ENCODE results near the gene PALD1.

Gene PALD1

DNA sequence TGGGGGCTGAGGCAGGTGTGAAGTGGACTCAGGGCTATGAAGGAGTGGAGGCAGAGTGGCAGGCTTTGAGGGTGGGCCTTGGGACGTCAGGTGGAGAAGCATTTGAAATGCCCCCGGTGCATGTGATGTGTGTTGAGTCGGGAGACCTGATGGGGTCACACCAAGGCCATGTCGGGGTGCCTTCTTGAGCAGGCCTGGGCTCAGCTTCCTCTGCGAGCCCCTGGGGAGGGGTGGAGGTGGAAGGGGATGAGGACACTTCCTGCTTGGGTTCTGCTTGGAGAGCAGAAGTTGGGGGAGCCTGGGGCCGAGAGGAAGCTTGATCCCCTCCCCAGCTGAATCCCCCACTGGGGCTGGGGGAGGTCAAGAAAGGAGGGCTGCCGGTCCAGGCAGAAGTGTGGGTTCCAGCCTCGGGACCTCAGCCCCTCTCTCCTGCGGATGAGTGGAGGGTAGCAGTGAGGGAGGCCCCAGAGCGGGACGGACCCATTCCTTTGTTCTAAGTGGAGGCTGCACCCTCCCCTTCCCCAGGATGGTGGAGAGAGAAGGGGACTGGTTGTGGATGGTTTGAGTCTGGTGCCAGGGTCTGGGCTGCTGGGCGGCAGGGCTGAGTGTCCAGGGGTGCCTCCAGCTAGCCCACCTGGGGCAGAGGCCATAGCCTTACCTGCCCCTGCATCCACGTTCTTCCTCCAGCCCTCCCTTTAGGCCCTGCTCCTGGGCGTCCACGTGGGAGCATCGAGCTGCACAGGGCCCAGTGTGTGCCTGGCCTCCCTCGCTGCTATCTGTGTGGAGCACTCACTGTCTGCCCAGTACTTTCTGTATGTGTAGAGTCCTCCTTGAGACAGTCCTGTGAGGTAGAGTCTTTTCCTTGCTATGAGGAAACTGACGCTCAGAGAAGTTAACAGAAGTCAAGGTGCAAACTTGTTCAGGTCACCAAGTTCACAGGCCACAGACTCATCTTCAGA is 87.3 kb downstream of the PALD1 start:
- Histone ChIP-seq H3K27ac (ENCODE audit: low read depth, low read length) (no peak overlapping the region), H3K4me2 (ENCODE audit: low read depth, low read length, poor library complexity, severe bottlenecking) (no peak overlapping the region)

DNA sequence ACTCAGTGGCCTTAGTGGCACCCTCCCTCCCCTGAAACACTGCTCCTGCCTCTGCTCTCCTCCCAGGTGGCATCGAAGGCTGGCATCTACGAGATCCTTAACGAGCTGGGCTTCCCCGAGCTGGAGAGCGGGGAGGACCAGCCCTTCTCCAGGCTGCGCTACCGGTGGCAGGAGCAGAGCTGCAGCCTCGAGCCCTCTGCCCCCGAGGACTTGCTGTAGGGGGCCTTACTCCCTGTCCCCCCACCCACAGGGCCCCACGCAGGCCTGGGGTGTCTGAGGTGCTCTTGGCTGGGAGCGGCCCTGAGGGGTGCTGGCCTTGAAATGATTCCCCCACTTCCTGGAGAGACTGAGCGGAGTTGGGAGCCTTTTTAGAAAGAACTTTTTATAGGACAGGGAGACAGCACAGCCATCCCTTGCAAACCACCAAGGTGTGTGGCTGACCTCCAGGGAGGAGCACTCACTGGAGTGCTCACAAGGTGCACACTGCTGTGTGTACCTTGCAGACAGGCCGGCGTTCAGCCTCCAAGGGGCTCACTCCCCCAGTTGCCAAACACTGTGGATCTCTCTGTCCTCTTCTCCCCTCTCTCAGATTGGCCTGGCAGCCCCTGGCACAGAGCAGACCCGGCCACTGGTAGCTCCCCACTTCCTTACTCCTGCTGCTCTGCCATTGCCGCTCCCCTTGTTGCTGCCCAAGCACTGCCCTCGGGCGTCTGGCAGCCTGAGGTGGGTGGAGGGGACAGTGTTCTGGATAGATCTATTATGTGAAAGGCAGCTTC is 88.1 kb downstream of the PALD1 start:
- H3K27ac ChIP-seq (ENCODE audit: low read depth, low read length): no peak overlapping the region
- H3K4me2 ChIP-seq (ENCODE audit: low read depth, low read length, poor library complexity, severe bottlenecking): no peak overlapping the region
- H3K36me3 ChIP-seq (ENCODE audit: low read length): no peaks in the 10 kb centered on the region
- TF ChIP-seq, protein P1, sequence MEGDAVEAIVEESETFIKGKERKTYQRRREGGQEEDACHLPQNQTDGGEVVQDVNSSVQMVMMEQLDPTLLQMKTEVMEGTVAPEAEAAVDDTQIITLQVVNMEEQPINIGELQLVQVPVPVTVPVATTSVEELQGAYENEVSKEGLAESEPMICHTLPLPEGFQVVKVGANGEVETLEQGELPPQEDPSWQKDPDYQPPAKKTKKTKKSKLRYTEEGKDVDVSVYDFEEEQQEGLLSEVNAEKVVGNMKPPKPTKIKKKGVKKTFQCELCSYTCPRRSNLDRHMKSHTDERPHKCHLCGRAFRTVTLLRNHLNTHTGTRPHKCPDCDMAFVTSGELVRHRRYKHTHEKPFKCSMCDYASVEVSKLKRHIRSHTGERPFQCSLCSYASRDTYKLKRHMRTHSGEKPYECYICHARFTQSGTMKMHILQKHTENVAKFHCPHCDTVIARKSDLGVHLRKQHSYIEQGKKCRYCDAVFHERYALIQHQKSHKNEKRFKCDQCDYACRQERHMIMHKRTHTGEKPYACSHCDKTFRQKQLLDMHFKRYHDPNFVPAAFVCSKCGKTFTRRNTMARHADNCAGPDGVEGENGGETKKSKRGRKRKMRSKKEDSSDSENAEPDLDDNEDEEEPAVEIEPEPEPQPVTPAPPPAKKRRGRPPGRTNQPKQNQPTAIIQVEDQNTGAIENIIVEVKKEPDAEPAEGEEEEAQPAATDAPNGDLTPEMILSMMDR (IDR thresholded peaks at IDR 0.05; ENCODE audit: insufficient read depth, low read length, poor library complexity, severe bottlenecking): no peak
- no peak for TF ChIP-seq EZH2phosphoT487 (conservative IDR thresholded peaks at IDR 0.05; ENCODE audit: low read length)
- 0 out of 2 replicates have a peak, but pooled peaks cover 5% of the 10 kb centered on the region for H3F3A ChIP-seq (ENCODE audit: insufficient read depth)
- no peak overlapping the region for H3K4me3 ChIP-seq (ENCODE audit: insufficient read depth, low read length, poor library complexity, severe bottlenecking)
- H3K9ac ChIP-seq (ENCODE audit: low read length): no peak overlapping the region
- no peak overlapping the region for H2AFZ ChIP-seq (ENCODE audit: low read depth, low read length, severe bottlenecking)
- H3K79me2 ChIP-seq (ENCODE audit: insufficient read depth, low read length): no peaks in the 10 kb centered on the region
- H4K20me1 ChIP-seq (ENCODE audit: low read depth, low read length): no peaks in the 10 kb centered on the region
- H3K9me2 ChIP-seq (replicated peaks; ENCODE audit: insufficient read depth, low read length): no peaks in the 10 kb centered on the region
- H3K9me3 ChIP-seq (ENCODE audit: insufficient read depth, low read length): no peaks in the 10 kb centered on the region
- no peaks in the 10 kb centered on the region for H3K27me3 ChIP-seq (ENCODE audit: low read length)

More for the DNA sequence above, 87.3 kb downstream of the PALD1 start:
- Histone ChIP-seq H3K9me2 (replicated peaks; ENCODE audit: insufficient read depth, low read length) (no peaks in the 10 kb centered on the region), H3K9me3 (ENCODE audit: insufficient read depth, low read length) (no peaks in the 10 kb centered on the region), H4K20me1 (ENCODE audit: low read depth, low read length) (no peaks in the 10 kb centered on the region), H3K27me3 (ENCODE audit: low read length) (no peaks in the 10 kb centered on the region), H3K4me3 (ENCODE audit: insufficient read depth, low read length, poor library complexity, severe bottlenecking) (no peak overlapping the region), H3F3A (ENCODE audit: insufficient read depth) (0 out of 2 replicates have a peak, but pooled peaks cover 5% of the 10 kb centered on the region), H3K9ac (ENCODE audit: low read length) (no peak overlapping the region), H3K79me2 (ENCODE audit: insufficient read depth, low read length) (no peaks in the 10 kb centered on the region), H3K36me3 (ENCODE audit: low read length) (no peaks in the 10 kb centered on the region), H2AFZ (ENCODE audit: low read depth, low read length, severe bottlenecking) (no peak overlapping the region)
- no peak for TF ChIP-seq EZH2phosphoT487 (conservative IDR thresholded peaks at IDR 0.05; ENCODE audit: low read length)
- TF ChIP-seq, protein P1 (IDR thresholded peaks at IDR 0.05; ENCODE audit: insufficient read depth, low read length, poor library complexity, severe bottlenecking): no peak

DNA sequence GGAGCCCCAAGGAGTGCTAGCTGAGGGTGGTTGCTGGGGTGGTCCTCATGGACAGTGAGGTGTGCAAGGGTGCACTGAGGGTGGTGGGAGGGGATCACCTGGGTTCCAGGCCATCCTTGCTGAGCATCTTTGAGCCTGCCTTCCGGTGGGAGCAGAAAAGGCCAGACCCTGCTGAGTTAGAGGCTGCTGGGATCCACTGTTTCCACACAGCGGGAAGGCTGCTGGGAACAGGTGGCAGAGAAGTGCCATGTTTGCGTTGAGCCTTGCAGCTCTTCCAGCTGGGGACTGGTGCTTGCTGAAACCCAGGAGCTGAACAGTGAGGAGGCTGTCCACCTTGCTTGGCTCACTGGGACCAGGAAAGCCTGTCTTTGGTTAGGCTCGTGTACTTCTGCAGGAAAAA is 89.0 kb downstream of the PALD1 start:
- H4K20me1 ChIP-seq (ENCODE audit: low read depth, low read length): no peaks in the 10 kb centered on the region
- H3K4me2 ChIP-seq (ENCODE audit: low read depth, low read length, poor library complexity, severe bottlenecking): no peak overlapping the region
- H2AFZ ChIP-seq (ENCODE audit: low read depth, low read length, severe bottlenecking): no peak overlapping the region
- H3K4me3 ChIP-seq (ENCODE audit: insufficient read depth, low read length, poor library complexity, severe bottlenecking): no peak overlapping the region
- H3K9ac ChIP-seq (ENCODE audit: low read length): no peak overlapping the region
- no peaks in the 10 kb centered on the region for H3K9me2 ChIP-seq (replicated peaks; ENCODE audit: insufficient read depth, low read length)
- no peaks in the 10 kb centered on the region for H3K79me2 ChIP-seq (ENCODE audit: insufficient read depth, low read length)
- no peak overlapping the region for H3K27ac ChIP-seq (ENCODE audit: low read depth, low read length)
- TF ChIP-seq, protein P1 (IDR thresholded peaks at IDR 0.05; ENCODE audit: insufficient read depth, low read length, poor library complexity, severe bottlenecking): no peak
- no peak for TF ChIP-seq EZH2phosphoT487 (conservative IDR thresholded peaks at IDR 0.05; ENCODE audit: low read length)
- no peaks in the 10 kb centered on the region for H3K27me3 ChIP-seq (ENCODE audit: low read length)
- H3K36me3 ChIP-seq (ENCODE audit: low read length): no peaks in the 10 kb centered on the region
- 0 out of 2 replicates have a peak, but pooled peaks cover 9% of the 10 kb centered on the region for H3F3A ChIP-seq (ENCODE audit: insufficient read depth)
- H3K9me3 ChIP-seq (ENCODE audit: insufficient read depth, low read length): no peaks in the 10 kb centered on the region

Measured in SU-DHL-6 (cell line).